Smooth muscle cell (in vitro differentiated cells): ENCODE results near the gene P2RY8. TPM values are rescaled to one million over a fixed set of nuclear protein-coding genes. Genes with fewer than 3 reads are reported as not detected.

Source experiments
- DNase-seq: peaks from one replicate; lab custom pipeline; 2025; ENCODE audit not compliant: unreplicated experiment; lab: John Stamatoyannopoulos, UW
- H2AFZ ChIP-seq: fragments of 200-600 bp; sonication (generic); 2 replicates; pipeline ENCODE4 v1.6.0; 2016; ENCODE audit warnings: antibody characterized with exemption, low read depth, mild to moderate bottlenecking
- H3F3A ChIP-seq: fragments of 200-600 bp; sonication (generic); 2 replicates; pipeline ENCODE4 v1.6.0; 2017; ENCODE audit warnings: antibody characterized with exemption, low read depth
- H3K27ac ChIP-seq: fragments of 200-600 bp; sonication (generic); 2 replicates; pipeline ENCODE4 v1.5.1; 2016; ENCODE audit warnings: low read depth, mild to moderate bottlenecking
- H3K27me3 ChIP-seq: fragments of 200-600 bp; sonication (generic); 2 replicates; pipeline ENCODE4 v1.6.1; 2016; ENCODE audit warnings: low read depth, mild to moderate bottlenecking
- H3K36me3 ChIP-seq: fragments of 200-600 bp; sonication (generic); 2 replicates; pipeline ENCODE4 v1.5.1; 2016; ENCODE audit warnings: low read depth
- H3K4me1 ChIP-seq: fragments of 200-600 bp; sonication (generic); 2 replicates; pipeline ENCODE4 v1.5.1; 2016; ENCODE audit warnings: low read depth
- H3K4me2 ChIP-seq: fragments of 200-600 bp; sonication (generic); 2 replicates; pipeline ENCODE4 v1.6.0; 2016; ENCODE audit warnings: mild to moderate bottlenecking
- H3K4me3 ChIP-seq: fragments of 200-600 bp; sonication (generic); 2 replicates; pipeline ENCODE4 v1.5.1; 2016; ENCODE audit warnings: mild to moderate bottlenecking
- H3K79me2 ChIP-seq: fragments of 200-600 bp; sonication (generic); 2 replicates; pipeline ENCODE4 v1.6.0; 2016; ENCODE audit warnings: low read depth, mild to moderate bottlenecking
- H3K9ac ChIP-seq: fragments of 200-600 bp; sonication (generic); 2 replicates; pipeline ENCODE4 v1.6.0; 2016; ENCODE audit warnings: low read depth
- H3K9me3 ChIP-seq: fragments of 200-600 bp; sonication (generic); replicated peaks from 2 replicates; pipeline ENCODE4 v1.5.1; 2016; ENCODE audit warnings: low read depth
- H4K20me1 ChIP-seq: fragments of 200-600 bp; sonication (generic); 2 replicates; pipeline ENCODE4 v1.6.0; 2016; ENCODE audit warnings: low read depth
- CTCF ChIP-seq: fragments of 200-600 bp; sonication (generic); IDR thresholded peaks from 2 replicates; pipeline ENCODE4 v1.5.1; 2017; ENCODE audit warnings: borderline replicate concordance, mild to moderate bottlenecking, antibody characterized with exemption; ENCODE audit not compliant: insufficient read depth, poor library complexity, severe bottlenecking
- WGBS: methylation state at CpG from one replicate; pipeline ENCODE4 v1.1.7; 2016; ENCODE audit warnings: low lambda C conversion rate; 5-methylcytosine and 5-hydroxymethylcytosine counted together
- polyA plus RNA-seq: library from polyadenylated mRNA; unstranded; fragments of >200 nt; fragmentation: Nextera tagmentation; extraction: Ambion mirVana; gene quantifications from 2 replicates; pipeline ENCODE4 v1.2.1, GENCODE V29; 2016
- total RNA-seq: library from RNA; depleted of rRNA; stranded (reverse); fragments of >200 nt; gene quantifications from 2 replicates; pipeline ENCODE4 v1.2.3, GENCODE V29; 2014

P2RY8 gene
- total and polyA plus RNA-seq, 2 experiments from 2014 or later, result not detected

- Histone ChIP-seq H3K9ac (no peak overlapping the region), H3K9me3 (peaks cover 2% of the 10 kb centered on the region), H3K27me3 (no peaks in the 10 kb centered on the region), H3K4me2 (no peak overlapping the region), H4K20me1 (no peaks in the 10 kb centered on the region), H3K79me2 (no peaks in the 10 kb centered on the region), H3F3A (no peaks in the 10 kb centered on the region), H3K4me3 (no peak overlapping the region), H3K36me3 (peaks cover 7% of the 10 kb centered on the region), H3K4me1 (no peaks in the 10 kb centered on the region), H2AFZ (no peak overlapping the region), H3K27ac (no peak overlapping the region)
- WGBS, result 97% methylated on average over 24 of the region's 29 CpGs
- TF ChIP-seq CTCF, result no peak
- DNase-seq, result no peak
These were observed 118.0 kb downstream of the P2RY8 start for GRCh38 chrX:1418901-1419544.

GRCh38 chrX:1417921-1418771, 118.8 kb downstream of the P2RY8 start:
- 94% methylated on average over 20 of the region's 20 CpGs for WGBS
- H3K4me3 ChIP-seq, result no peak overlapping the region
- no peak for DNase-seq
- H3K4me2 ChIP-seq, result no peak overlapping the region
- H2AFZ ChIP-seq, result no peak overlapping the region
- H3K27me3 ChIP-seq, result no peaks in the 10 kb centered on the region
- no peak overlapping the region for H3K9ac ChIP-seq
- H3K9me3 ChIP-seq, result peaks cover under 1% of the 10 kb centered on the region
- H3K79me2 ChIP-seq, result no peaks in the 10 kb centered on the region
- H3K27ac ChIP-seq, result no peak overlapping the region
- TF ChIP-seq CTCF, result no peak
- H4K20me1 ChIP-seq, result no peaks in the 10 kb centered on the region
- H3F3A ChIP-seq, result no peaks in the 10 kb centered on the region
- H3K4me1 ChIP-seq, result no peaks in the 10 kb centered on the region
- H3K36me3 ChIP-seq, result peaks cover 5% of the 10 kb centered on the region

GRCh38 chrX:1416965-1417760, 119.8 kb downstream of the P2RY8 start:
- Histone ChIP-seq H3K9ac (no peak overlapping the region), H3K4me3 (no peak overlapping the region), H3F3A (no peaks in the 10 kb centered on the region), H3K79me2 (no peaks in the 10 kb centered on the region), H2AFZ (no peak overlapping the region), H3K9me3 (no peaks in the 10 kb centered on the region), H3K36me3 (no peaks in the 10 kb centered on the region), H3K27ac (no peak overlapping the region), H3K27me3 (no peaks in the 10 kb centered on the region), H3K4me2 (no peak overlapping the region), H4K20me1 (no peaks in the 10 kb centered on the region), H3K4me1 (no peaks in the 10 kb centered on the region)
- no peak for TF ChIP-seq CTCF
- 71% methylated on average over 14 of the region's 14 CpGs for WGBS
- no peak for DNase-seq
